GM18861 (cell line): Measurements from ENCODE around the gene LYSMD2.

Experiments used
- ATAC-seq: cut with Tn5 transposase; IDR thresholded peaks from one replicate; pipeline ENCODE4 v1.9.1; 2021; ENCODE audit not compliant: unreplicated experiment

The LYSMD2 gene

DNA sequence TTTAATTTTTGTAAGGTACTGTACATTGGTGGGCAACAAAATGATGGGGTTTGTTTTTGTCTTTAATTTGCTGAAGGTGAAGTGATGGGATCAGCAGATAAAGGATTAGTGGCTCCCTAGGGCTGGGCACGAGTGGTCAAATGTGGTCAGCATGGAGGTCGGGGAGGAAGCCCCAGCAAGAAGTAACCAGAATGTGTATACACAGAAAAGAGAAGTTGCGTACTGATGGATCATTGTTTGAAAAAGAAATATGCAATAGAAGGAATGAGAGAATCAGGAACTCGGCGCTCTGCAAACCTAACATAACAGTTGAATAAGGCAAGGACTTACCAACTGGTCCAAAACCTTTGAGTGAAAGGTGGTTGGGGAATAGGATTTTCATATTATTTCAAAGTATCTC is 15.4 kb upstream of the LYSMD2 start:
- no peak for ATAC-seq

DNA sequence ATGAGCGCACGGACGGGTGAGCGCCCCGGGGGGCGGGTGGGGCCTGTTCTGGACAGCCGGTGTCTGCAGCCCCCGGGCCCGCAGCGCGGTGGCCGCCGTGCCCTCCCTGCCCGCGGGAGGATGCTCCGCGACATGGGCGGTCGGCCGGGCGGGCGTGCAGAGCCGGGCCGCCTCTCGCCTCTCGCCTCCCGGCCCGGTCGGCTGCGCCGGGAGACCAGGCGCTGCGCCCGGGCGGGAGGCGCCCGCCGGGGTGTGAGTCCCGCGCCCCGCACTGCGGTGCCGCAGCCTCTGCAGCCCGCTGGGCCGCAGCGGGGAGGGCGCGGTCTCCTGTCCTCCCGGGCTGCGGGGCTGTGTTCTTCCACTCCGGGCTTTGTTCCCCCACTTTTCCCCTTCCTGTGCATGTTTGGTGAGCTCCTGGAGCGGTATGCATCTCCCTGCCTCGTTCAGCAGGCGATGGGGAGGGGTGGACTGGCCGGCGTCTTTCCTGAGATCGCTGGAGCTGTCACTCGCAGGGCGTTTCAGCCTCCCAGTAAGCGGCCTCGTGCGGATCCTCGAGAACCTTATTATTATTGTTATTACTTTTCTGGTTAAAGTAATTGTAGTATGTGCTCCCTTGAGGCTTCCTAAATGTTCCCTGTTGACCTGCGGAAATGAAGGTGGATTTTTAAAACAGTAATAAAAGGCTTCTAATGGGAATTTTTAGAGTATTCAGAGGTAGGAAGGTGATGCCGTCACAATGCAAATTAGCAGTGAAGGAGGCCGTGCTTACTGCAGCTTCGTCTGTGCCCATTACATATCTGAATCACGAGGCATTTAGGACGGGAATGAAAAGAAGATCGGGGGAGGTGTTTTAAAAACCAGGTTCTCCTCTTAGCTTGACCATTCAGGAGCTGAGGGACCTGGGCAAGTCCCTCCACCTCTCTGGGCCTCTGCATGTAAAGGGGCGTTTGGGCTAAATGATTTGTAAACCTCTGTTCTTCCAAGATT is 14.5 kb upstream of the LYSMD2 start:
- peak; percentile 26 for ATAC-seq

DNA sequence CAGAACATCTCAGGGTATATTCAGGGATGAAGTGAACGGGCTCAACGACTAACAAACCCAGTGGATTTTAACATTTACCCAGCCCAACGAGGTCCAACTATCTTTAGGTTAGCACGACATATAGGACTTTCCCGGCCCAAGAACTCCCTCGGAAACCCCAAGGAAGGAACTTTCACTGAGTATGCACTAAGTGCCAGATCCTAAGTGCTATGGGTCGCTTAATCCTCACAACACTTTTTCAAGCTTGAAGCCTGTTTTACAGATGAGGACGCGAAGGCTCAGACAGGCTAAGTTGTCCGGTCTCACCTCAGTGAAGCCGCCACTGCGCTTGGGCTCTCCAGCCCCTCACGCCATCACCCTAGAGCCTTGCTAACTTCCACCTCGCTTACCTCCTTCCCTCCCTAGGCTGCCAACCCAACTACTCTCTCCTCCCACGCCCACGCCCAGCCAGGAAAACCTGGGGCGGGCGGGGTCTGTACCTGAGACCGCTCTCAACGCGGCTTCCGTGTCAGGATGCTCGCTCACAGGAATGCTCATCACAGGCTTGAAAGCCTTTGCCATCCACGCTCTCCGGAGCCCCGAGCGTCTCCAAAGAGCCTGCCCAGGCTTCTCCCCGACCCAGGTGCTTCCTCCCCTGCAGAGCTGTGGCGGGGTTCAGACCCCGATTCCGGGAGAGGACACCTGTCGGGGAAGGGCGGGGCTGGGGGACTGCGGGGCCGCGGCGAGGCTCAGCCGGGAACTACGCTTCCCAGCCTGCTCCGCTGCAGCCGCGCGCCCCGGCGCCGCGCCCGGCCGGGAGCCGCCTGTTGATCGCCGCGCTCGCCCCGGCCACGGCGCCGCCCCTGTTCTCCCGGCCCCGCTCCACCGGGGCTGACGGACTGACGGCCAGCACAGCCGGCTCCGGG is 13.6 kb upstream of the LYSMD2 start, which contains the start of gene TMOD2:
Gene TMOD2 (plus strand): TSS at position 806 of the 905 bp plus-strand sequence. CDS start 14,845 bp downstream, outside the sequence.
- ATAC-seq, result peak; percentile 50

DNA sequence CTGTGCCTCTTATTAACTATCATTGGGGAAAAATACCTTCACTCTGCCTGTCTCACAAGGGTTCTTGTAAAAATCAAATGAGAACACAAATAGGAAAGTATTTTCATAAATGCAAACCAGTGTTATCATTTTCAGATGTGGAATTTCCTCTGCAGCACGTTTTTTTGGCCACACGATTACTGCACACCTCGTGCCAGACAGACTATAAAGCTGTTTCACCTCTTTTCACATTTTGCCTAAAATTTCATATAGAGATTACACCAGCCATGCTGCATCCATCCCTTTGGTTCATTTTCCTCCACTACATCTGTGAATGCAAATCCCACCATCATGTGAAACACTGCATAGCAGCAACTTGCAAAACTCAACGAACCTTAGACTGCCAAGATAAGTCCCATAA is 12.7 kb upstream of the LYSMD2 start:
- no peak for ATAC-seq

DNA sequence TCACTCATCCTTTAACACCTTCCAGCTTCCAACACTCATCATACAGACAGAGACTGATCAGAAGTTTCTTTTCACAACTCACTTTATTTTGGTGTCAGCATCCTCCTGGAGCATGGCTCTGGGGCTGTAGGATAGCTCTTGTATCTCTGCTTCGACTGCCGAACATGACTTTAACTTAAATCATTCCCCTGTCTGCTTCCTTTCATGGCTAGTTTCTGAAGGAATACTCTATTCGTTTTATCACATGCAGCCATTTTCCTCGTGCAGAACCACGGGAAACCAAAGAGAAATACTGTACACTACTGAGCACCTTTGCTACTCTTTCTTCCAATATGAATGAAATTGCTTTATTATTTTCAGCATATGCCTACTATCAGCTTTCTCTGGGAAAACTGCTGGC is 11.9 kb upstream of the LYSMD2 start:
- no peak for ATAC-seq

DNA sequence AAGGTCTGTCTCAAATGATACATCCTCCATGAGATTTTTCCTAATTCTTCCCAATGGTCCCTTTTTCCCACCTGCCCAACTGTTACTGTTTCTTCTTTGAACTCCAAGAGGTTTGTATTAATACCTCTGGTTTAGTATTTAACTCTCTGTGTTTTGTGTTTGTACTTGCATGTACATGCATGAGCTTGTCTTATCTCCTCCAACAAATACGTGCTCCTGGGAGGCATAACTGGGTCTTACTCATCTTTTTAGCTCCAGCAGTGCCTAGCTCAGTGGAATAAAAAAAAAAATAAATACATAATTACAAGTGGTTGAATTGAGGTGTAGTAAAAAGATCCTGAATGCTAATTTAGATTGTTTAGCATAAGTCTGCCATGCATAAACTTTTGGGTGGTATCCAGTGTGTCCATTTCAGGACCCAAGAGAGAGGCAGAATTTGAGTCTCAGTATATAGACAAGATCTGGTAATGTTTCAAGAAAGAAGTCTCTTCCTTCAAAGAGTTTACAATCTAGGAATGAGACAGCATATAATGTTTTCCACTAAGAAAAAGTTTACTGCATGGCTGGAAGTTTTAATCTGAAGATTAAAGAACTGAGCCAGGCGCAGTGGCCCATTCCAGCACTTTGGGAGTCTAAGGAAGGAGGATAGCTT is 1.7 kb upstream of the LYSMD2 start:
- ATAC-seq, result no peak

DNA sequence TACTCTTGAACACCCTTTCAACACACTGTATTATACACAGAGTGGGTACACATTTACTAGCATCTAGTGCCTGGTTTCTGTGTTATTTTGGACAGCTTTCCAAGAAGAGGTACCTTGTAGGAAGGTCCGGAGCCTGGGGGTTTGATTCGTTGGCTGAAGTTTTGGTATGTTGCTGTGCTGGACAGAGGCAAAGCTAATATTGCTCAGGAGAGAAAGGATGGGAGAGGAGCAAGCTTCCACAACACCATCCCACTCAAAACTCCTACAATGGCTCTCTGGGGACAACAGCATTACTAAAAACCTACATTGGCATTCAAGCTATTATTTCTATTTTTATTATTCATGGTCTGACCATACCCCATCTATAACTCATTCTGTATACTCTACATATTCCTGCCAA is 1.1 kb upstream of the LYSMD2 start:
- no peak for ATAC-seq

DNA sequence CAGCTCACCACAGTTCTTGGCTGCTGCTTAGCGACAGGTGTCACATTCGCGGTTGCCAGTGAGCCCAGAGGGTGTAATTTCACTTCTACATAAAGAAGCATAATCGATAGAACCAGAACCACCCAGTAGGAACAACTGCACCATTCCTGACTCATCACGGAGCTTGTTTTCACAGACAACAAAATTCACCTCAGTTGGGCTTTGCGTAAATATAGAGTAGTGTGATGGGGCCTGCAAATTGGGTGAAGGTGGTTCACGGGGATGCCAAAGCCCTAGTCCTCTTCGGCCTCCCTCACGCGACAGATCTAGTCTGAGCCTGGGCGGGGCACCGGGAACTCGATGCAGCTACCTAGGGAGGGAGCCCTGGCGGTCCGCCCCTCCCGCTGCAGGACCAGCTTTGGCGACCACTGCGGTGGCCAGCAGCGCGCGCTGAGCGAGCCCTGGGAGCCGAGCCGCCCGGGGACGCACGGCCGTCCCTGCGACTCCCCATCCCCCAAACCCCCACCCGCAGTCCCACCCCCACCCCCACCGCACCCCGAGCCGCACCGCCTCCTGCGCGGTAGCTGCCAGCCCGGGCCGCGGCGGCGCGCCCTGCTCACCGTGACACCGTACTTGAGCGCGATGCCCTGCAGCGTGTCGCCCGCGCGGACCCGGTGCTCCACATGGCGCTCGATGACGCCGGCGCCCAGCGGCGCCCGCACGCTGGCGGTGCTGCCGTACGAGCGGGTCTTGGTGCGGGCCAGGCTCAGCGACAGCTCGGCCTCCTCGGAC is 519 bp downstream of the LYSMD2 start:
- ATAC-seq, result peak; percentile 8

DNA sequence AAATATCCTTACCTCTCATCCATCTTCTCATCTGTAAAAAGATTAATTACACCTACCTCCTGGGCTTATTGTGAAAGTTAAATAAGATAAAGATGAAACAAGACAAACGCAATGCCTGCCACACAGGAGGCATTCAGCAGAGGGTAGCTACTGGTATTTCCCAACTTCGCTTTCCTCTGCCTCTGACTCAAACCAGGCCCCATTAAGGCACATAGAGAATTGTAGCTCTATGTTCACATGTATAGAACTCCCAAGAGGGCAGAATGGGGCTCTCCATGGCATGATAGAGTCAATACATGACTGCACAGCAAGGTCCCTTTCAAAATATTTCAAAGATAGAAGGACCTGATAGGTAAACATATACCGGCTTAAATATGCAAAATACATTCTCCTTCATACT is 1.4 kb downstream of the LYSMD2 start:
- peak; percentile 26 for ATAC-seq

DNA sequence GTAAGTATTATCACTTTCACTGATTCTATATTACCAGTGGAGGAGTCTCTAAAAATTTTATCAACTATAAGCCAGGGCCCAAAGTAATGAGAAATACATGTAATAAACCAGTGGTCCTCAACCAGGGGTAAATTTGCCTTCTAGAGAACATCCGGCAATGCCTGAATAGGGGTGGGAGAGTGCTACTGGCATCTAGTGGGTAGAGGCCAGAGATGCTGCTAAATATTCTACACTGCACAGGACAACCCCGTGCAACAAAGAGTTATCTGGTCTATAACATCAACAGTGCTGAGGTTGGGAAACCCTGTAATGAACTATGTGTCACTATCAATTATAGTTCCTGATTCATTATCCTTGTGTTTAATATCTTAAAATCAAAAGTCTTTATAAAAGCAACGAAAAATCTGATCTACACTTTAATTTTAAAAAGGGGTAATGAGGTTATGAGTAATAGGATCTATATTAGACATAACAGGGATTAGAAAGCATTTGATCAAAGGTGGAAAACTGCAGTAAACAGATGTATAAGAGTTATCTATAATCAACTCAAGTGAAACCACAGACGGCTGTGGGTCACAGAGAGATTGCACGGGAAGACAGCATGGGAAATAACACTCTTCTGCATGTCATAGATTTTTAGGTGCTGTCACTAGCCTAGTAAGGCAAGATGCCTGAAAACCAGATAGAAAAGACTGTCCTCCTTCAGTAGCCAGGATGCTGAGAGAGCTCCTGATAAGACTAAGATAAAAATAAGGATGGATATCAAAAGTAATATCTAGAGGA is 2.0 kb downstream of the LYSMD2 start:
- no peak for ATAC-seq

DNA sequence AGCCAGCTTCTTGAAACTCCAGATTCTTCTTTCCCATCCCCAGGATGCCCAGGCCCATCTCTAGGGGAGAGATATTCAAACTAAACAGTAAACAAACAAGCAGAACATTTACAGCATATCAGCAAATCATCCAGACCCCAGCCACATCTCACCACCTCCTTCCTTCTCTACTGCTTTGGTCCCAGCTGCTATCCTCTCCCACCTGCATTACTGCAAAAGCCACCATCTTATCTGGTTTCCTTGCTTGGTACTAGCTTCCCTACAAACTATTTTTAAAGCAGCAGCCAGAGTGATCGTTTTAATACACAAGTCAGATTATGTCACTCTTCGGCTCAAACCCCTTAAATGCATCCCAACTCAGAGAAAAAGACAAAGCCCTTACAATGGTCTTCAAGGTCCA is 4.8 kb downstream of the LYSMD2 start:
- ATAC-seq, result no peak

DNA sequence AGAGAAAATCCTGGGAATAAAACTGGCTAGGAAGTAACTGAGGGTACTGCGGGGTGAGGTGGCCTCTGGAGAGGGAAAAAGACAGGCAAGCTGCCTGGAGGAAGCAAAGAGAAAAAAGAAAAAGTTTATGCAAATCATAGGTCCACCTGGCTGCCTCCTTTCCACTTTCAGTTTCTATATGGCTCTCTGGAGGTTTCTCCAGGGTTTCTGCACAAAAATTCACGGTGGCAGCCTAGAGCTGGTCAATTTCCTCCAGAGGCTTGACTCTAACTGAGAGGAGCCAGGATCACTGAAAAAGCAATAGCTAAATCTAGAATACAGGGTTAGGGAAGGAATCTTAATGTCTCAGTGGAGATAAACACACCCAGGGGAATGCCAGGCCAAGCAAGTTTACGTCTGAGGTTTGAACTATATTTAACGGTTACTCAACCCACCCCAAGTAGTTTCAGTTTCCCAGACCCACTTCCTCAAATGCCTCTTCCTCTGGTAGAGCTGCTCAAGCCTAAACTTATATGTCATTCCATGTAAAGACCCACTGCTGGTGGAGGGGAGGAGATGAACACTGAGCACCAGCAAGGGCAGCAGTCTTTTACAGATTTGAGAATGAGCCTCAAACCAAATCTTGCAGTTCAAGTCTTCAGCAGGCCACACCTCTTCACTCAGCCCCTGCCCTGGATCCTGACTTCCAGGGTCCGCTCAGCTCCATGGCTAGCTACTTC is 5.7 kb downstream of the LYSMD2 start:
- peak; percentile 43 for ATAC-seq

DNA sequence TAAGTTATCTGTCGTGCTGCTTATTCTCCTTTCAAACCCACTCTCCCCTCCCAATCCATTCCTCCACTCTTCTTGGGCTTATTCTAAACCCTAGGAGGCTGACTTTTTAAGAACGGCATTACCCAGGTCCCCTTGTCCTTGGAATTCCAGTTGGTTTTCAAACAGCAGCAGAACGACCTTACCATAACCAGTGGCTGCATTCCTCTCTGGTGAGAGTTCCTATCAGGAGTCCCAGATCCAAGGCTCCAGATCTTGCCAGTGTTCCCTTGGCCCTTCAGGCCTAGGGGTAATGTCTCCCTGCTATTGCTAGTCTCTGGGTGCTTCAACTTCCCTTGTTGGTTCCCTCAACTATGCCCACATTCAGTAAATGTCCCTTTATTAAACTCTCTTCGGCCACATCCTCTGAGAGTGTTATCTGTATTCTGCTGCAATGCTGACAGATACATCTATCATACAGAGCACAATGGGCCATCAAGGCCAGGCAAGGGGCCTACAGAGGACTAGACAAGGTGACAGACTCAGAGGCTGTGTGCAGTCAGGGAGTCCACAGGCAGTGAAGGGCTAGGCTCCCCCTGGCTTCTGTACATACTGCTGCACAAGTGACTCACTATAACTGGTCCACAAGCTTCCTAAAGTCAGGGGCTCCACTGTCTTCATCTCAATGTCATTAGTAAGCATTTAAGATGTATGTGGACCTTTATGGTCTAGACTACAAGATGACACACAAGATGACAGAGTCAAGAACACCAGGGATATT is 10.1 kb downstream of the LYSMD2 start:
- no peak for ATAC-seq

DNA sequence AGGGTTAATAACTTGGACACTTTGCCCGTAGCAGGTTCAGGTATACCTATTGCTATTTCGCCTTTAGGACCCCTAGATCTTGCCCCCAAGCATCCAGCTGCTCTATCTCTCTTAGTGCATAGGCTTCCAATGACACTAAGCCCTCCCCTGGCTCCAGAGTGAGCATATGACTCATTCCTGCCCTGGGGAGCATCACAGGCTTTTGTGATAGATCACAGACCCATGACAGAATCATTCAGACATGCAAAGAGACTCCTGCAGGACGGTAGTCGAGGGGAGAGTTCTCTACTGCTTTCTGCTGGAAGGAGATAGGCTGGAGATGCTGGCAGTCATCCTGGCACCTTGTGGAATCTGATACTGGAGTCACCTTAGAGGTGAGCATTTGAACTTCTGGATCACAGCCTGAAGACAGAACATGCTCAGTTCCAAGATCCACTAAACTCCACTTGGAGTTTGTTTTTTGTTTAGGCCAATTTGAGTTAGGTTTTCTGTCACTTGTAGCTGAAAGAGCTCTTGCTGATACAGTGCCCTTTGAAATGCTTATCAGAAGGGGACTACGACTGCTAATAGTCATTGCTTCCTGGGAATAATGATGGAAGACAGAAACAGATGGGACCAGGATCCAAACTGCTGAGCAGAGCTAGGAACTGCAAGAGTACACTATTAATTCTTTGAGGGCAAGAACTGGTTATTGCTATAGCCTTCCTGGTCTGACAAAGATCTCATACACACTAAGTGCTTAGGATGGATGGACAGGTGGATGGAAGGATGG is 11.0 kb downstream of the LYSMD2 start:
- peak; percentile 87 for ATAC-seq

DNA sequence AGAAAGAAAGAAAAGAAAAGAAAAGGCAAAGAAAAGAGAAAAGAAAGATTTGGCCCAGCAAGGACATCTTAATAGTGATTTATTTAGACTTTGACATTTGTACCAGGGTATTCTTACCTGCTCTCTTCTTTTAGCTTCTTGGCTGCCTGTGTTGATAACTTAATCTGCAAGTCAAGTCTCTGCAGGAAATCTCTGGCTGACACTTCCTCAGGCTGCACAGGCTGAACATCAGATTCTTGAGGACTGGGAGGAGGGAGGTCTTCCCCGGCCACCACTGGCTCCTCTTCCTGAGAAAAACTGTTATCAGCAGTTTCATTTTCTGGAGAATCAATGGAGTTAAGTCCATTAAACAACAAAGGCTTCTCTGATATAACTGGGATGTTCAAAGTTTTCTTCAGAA is 12.8 kb downstream of the LYSMD2 start:
- no peak for ATAC-seq

DNA sequence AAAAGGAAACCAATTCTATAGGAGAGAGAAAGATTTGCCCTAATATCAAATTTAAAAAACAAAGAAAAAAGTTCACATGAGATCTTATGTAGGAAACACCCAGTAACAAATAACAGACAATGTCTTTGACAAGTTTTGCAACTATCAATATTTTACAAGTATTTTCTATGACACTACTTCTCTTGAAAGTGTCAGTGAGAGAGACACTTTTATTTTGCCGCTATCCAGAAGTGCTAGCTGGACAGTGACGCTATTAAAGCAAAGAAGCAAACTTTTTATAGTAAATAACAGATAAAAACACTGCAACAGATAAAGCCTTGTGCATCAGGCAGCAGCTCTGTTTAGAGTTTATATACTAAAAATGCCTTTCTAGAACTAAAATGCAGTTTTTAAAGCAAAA is 13.3 kb downstream of the LYSMD2 start:
- ATAC-seq, result no peak

DNA sequence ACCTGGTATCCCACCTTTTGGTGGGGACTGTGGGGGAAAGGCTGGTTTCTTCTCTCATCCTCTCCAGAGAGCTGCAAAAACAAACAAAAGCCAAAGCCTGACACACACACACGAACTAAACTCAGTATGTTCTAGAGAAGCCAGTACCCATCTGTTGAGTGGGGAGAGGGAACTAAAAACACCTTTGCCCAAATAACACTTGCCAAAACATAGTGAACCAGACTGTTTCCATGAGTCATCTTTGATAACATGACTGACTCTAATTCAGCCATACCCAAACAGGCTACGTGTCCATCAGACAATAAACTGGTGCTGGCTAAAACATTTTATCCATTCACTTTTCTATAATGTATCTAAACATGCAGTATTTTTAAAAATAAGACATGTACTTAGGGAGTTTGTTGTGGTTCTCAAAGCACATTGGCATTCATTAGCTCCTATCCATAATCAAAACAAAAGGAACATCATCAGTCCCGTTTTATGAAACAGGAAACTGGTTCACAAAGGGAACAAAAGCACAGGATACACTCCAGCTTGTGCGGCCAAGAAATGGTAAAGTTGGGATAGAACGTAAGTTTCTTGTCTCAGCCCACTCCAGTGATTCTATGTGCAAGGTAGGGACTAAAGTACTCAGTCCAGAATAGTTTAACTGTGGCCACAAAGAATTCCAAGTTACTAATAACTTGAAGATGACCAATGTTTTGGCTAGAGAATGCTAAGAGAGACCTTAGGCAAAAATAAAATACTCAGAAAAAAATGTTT is 16.1 kb downstream of the LYSMD2 start:
- ATAC-seq, result no peak
